OCI-LY7 (cell line): ENCODE measurements around the gene ZNF385D. TPM values are rescaled to one million over a fixed set of nuclear protein-coding genes. Genes with fewer than 3 reads are reported as not detected.

Source experiments
- BruUV-seq: library from RNA; stranded (reverse); fragments of 400-500 nt; replicated peaks from 2 replicates; lab custom pipeline; 2021; lab: Mats Ljungman, UMichigan
- CTCF ChIA-PET: fragments of 300-600 bp; sonication (Branson Sonifier 250); formaldehyde crosslinking; loops from one replicate; lab custom pipeline; 2022; ENCODE audit warnings: antibody characterized with exemption; ENCODE audit not compliant: unreplicated experiment; lab: Charles Lee
- POLR2A ChIA-PET: fragments of 300-600 bp; sonication (Branson Sonifier 250); formaldehyde crosslinking; loops from one replicate; lab custom pipeline; 2022; ENCODE audit warnings: antibody characterized with exemption; lab: Charles Lee
- DNase-seq: peaks from one replicate; pipeline ENCODE4 v3.0.0-alpha.2; 2015; ENCODE audit warnings: low spot score
- H2AFZ ChIP-seq: fragments of 200-600 bp; sonication (generic), shearing (Covaris generic); 2 replicates; pipeline ENCODE4 v1.6.1; 2014; ENCODE audit warnings: mild to moderate bottlenecking, antibody characterized with exemption, low read length, moderate library complexity
- H3K27ac ChIP-seq: fragments of 200-600 bp; sonication (generic); 2 replicates; pipeline ENCODE4 v1.5.1; 2014; ENCODE audit warnings: mixed run types, low read depth, mild to moderate bottlenecking, moderate library complexity, low read length, inconsistent platforms; ENCODE audit not compliant: poor library complexity, severe bottlenecking
- H3K36me3 ChIP-seq: fragments of 200-600 bp; sonication (generic); 2 replicates; pipeline ENCODE4 v1.6.1; 2014; ENCODE audit warnings: mild to moderate bottlenecking, antibody characterized with exemption, low read length, moderate library complexity, mixed read lengths; ENCODE audit not compliant: insufficient read depth
- H3K4me1 ChIP-seq: fragments of 200-600 bp; sonication (generic); 2 replicates; pipeline ENCODE4 v1.5.1; 2014; ENCODE audit warnings: mild to moderate bottlenecking, low read length; ENCODE audit not compliant: insufficient read depth, poor library complexity, severe bottlenecking
- H3K4me2 ChIP-seq: fragments of 200-600 bp; sonication (generic); 2 replicates; pipeline ENCODE4 v1.6.1; 2014; ENCODE audit warnings: mild to moderate bottlenecking, low read length
- H3K4me3 ChIP-seq: fragments of 200-600 bp; sonication (generic); 2 replicates; pipeline ENCODE4 v1.5.1; 2014; ENCODE audit warnings: mild to moderate bottlenecking, low read depth, low read length; ENCODE audit not compliant: poor library complexity, severe bottlenecking
- H3K79me2 ChIP-seq: fragments of 200-600 bp; sonication (generic); 2 replicates; pipeline ENCODE4 v1.6.1; 2016; ENCODE audit warnings: low read depth, mild to moderate bottlenecking, low read length, moderate library complexity, mixed read lengths; ENCODE audit not compliant: insufficient read depth
- H3K9me2 ChIP-seq: fragments of 200-600 bp; sonication (generic); 2 replicates; pipeline ENCODE4 v1.6.1; 2016; ENCODE audit warnings: mild to moderate bottlenecking, low read length, mixed read lengths; ENCODE audit not compliant: insufficient read depth
- H3K9me3 ChIP-seq: fragments of 200-600 bp; sonication (generic); 2 replicates; pipeline ENCODE4 v1.6.1; 2014; ENCODE audit warnings: mild to moderate bottlenecking, mixed run types, low read length, mixed read lengths
- H4K20me1 ChIP-seq: fragments of 200-600 bp; sonication (generic); 2 replicates; pipeline ENCODE4 v1.6.1; 2014; ENCODE audit warnings: mild to moderate bottlenecking, antibody characterized with exemption, low read length, moderate library complexity, mixed read lengths; ENCODE audit not compliant: insufficient read depth
- CTCF ChIP-seq: fragments of 200-600 bp; sonication (generic); conservative IDR thresholded peaks from 2 replicates; pipeline ENCODE4 v1.5.1; 2014; ENCODE audit warnings: mild to moderate bottlenecking, antibody characterized with exemption, low read length, moderate library complexity, mixed read lengths
- EZH2phosphoT487 ChIP-seq: fragments of 200-600 bp; sonication (generic); IDR thresholded peaks from 2 replicates; pipeline ENCODE4 v1.6.1; 2018; ENCODE audit warnings: low read depth, borderline replicate concordance, mild to moderate bottlenecking, mixed run types, antibody characterized with exemption, low read length, moderate library complexity, mixed read lengths
- intact Hi-C: fragments of 100-400 bp; cut with micrococcal nuclease; formaldehyde crosslinking; loops from one replicate; pipeline ENCODE4 v1.10.0; 2022; ENCODE audit not compliant: unreplicated experiment
- total RNA-seq, 2 experiments: library from RNA; depleted of rRNA in 1 of 2; stranded (reverse); fragments of >200 nt in 1 of 2; shearing (Covaris generic) in 1 of 2; gene quantifications; 2 replicates each; pipeline ENCODE4 v1.2.3, GENCODE V29; 2014 to 2022

ZNF385D gene
- total RNA-seq, 2 experiments from 2014 or later, result 0.13 TPM; not detected in 1

- Histone ChIP-seq H3K27ac (no peak overlapping the region), H3K4me2 (no peak overlapping the region), H3K9me2 (no peaks in the 10 kb centered on the region), H2AFZ (no peak overlapping the region), H3K4me3 (no peak overlapping the region), H3K79me2 (no peaks in the 10 kb centered on the region), H3K9me3 (no peaks in the 10 kb centered on the region), H3K36me3 (no peaks in the 10 kb centered on the region), H4K20me1 (peaks cover 5% of the 10 kb centered on the region; the same call in 1 of the 2 replicates), H3K4me1 (no peaks in the 10 kb centered on the region)
- intact Hi-C loops, result no loop called here
- DNase-seq, result no peak
- BruUV-seq, result no TSS peak
- no peak for TF ChIP-seq EZH2phosphoT487
- no peak for TF ChIP-seq CTCF
- CTCF ChIA-PET, result no interaction called here
- POLR2A ChIA-PET, result no interaction called here
These were observed 341.6 kb downstream of the ZNF385D start for GRCh38 chr3:21409401-21409800.

- ChIA-PET POLR2A (no interaction called here), CTCF (no interaction called here)
- no peak for DNase-seq
- TF ChIP-seq EZH2phosphoT487 (no peak), CTCF (no peak)
- Histone ChIP-seq H3K9me3 (no peaks in the 10 kb centered on the region), H3K4me2 (no peak overlapping the region), H3K36me3 (no peaks in the 10 kb centered on the region), H3K27ac (no peak overlapping the region), H3K4me3 (no peak overlapping the region), H3K4me1 (no peaks in the 10 kb centered on the region), H3K9me2 (no peaks in the 10 kb centered on the region), H4K20me1 (peaks cover 5% of the 10 kb centered on the region; the same call in 1 of the 2 replicates), H3K79me2 (no peaks in the 10 kb centered on the region), H2AFZ (no peak overlapping the region)
- intact Hi-C loops, result no loop called here
- no TSS peak for BruUV-seq
These were observed 343.3 kb downstream of the ZNF385D start for GRCh38 chr3:21407743-21408142.

GRCh38 chr3:21405671-21406667 is 345.0 kb downstream of the ZNF385D start:
- Histone ChIP-seq H3K4me3 (no peak overlapping the region), H4K20me1 (peaks cover 5% of the 10 kb centered on the region; the same call in 1 of the 2 replicates), H3K9me3 (no peaks in the 10 kb centered on the region), H3K9me2 (no peaks in the 10 kb centered on the region), H3K4me2 (no peak overlapping the region), H3K36me3 (no peaks in the 10 kb centered on the region), H3K27ac (no peak overlapping the region), H3K79me2 (no peaks in the 10 kb centered on the region), H2AFZ (no peak overlapping the region), H3K4me1 (no peaks in the 10 kb centered on the region)
- no TSS peak for BruUV-seq
- POLR2A ChIA-PET, result interaction anchor here (0.7 to 1.1 kb wide), 2 partner anchors 9 to 909 kb away, joined by 5 read pairs; no protein-coding TSS in a partner anchor
- no peak for TF ChIP-seq EZH2phosphoT487
- CTCF ChIA-PET, result no interaction called here
- DNase-seq, result no peak
- intact Hi-C loops, result no loop called here
